NCI-H1930 (cell line): ENCODE data around the gene TDP2.
A peak's percentile ranks its signal among the peaks of the same experiment; 100 is the strongest.
"Not testable (repeated sequence)": the region's sequence is repeated elsewhere in the genome, so short reads cannot be mapped to it uniquely, and the experiment has no call there.

Experiments
- DNase-seq, 2 experiments: peaks; one replicate each; lab custom pipeline; 2025; lab: John Stamatoyannopoulos, UW

The TDP2 gene

DNA sequence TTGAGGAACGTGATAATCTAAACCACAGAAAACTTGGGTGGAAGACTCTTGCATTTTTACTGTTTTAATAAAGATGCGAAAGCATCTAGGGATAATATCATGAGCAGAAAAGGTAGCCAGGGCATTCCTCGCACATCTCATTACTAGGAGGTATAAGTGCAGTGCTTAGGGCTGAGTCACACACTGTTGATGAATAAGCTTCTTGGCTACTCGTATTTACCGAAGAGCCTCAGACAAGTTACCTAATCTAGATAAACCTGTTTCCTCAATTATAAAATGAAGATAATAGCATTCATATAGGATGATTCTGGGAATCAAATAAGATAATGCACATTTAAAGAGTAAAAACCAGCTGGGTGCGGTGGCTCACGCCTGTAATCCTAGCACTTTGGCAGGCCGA, 19.9 kb downstream of the TDP2 start:
- no peak for DNase-seq

GRCh38 chr6:24644377-24644776, 22.3 kb downstream of the TDP2 start:
- DNase-seq = no peak

- no peak for DNase-seq
Observed at GRCh38 chr6:24643920-24644319, 22.8 kb downstream of the TDP2 start.

DNA sequence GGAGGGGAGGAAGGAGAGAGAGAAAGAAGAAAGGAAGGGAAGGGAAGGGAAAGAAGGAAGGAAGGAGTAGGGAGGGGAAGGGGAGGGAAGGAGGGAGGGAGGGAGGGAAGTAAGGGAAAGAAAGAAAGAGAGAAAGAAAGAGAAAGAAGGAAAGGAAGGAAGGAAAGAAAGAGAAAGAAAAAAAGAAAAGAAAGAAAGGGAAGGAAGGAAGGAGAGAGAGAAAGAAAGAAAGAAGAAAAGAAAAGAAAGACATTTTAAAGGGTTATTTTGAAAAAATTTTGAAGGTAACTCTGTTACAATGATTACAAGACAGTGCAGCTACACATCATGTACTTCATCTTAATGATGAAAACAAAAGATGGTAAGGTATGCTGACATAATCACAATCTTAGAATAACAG, 24.6 kb downstream of the TDP2 start:
- no peak for DNase-seq

GRCh38 chr6:24640631-24641030, 26.1 kb downstream of the TDP2 start:
- DNase-seq = not testable (repeated sequence)

- no peak for DNase-seq
Observed at GRCh38 chr6:24640166-24640565, 26.5 kb downstream of the TDP2 start.

GRCh38 chr6:24636681-24637080, 30.0 kb downstream of the TDP2 start:
- DNase-seq = no peak

DNA sequence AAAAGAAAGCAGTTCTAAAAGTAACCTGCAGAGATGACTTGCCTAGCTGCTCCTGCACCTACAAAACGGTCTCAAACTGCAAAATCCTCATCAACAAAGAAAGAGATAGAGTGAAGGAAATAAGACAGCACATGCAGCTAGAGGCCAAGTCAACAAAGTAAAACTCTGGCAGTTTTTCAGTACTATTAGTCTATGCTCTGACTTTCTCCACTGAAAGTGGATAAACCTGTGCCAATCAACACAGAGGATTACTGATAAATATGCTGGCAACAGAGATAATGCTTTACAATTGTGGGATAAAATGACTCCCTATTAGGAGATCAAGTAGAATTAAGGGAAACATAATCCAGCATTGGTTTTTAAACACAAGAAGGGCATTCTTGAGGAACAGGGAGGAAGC, 34.1 kb downstream of the TDP2 start:
- no peak for DNase-seq

DNA sequence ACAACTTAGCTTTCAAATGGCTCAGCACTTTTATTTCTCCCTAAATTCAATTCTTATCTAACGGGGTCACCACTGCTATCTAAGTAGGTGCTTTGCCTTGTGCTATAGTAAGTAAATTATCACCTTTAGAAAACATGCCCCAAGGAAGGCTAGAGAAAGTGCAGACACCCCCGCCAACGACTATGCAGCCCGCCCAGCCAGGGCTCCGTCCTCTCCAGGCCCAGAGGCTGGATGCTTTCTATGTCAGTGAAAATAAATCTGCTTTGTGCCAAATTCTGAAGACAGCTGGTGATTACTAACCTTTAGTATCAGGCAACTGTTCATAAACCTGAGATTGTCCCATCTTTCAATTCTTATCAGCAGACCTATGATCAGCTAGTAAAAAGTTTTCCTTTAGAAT, 35.0 kb downstream of the TDP2 start:
- DNase-seq = no peak

DNA sequence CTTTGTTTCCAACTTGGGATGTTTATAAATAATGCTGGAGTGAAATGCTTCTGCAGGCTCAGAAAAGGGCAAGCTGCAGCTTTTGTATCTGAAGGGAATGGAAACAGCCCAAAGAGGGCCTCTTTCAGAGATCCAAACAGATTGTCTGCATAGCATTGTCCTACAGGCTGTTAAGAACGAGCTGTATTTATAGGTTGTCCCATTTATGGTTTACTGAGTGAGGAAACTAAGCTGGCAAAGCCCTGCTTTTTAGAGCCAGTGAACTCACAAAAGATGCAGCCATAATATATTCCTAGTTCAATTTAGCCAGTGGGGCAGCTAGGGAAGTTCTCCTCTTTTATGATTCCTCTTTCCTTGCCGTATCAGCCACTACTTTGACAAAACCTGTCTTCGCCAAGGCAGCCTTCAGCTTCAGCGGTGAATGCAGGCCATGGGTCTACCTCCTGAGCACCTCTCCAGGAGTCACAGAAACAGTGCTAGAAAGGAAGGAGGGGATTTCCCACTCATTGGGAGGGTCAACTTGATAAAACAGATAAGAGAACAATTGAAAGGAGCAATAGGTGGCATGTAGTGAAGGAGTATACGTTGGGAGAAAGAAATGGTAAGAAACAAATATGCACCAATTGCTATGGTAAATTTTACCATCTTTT, 35.7 kb downstream of the TDP2 start:
- DNase-seq = no peak

- no peak for DNase-seq
Observed at GRCh38 chr6:24621626-24622289, 44.9 kb downstream of the TDP2 start.

DNA sequence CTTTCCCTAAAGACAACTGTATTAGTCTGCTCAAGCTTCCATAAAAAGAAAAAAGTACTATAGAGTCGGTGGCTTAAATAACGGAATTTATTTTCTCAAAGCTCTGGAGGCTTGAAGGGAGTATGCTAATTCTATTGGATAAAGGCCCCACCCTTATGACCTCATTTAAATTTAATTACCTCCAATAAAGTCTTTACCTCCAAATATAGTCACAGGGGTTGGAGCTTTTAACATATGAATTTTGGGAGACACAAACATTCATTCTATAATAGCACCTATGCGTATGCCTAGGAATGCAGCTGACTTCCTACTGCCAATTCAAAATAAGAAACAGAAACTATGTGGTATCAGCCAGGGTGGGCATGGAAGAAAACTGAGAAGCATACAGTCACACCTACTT, 46.1 kb downstream of the TDP2 start:
- DNase-seq = no peak

DNA sequence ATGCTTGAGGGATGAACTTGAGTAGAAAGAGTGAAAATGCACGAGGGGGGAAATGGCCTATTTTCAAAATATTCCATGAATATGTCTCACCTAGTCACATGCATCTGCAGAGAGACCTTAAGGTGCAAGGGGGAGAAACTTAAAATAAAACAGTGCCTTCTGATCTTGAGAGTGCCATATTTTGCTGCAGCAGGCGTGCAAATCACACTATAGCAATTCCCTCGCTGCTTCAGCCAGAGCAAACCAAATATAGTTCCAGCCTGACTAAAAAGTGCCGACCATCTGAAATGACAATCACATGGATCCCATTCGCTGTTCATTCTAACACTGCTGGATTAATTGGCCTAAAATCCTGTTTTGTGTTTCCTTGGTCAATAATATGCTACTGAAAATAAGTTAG, 47.0 kb downstream of the TDP2 start:
- DNase-seq = no peak

DNA sequence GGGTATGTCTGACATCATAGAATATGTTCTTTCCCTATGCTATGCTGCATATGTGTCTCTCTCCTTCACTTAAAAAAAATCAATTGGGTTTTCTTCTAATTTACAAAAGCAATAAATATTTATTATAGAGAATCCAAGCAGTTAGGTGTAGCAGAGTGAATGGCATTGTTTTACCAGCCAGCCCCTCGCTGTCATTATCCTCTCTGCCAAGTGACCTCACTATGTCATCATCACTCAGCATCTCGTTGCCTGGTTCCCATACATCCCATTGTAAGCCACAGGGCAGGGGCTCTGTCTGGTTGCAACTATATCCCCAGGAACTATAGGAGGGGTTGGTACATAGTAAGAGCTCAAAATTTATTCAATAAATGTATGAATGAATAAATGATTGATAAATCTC, 52.1 kb downstream of the TDP2 start:
- DNase-seq = peak in 1 of 2 experiments; percentile 6

GRCh38 chr6:24614043-24614420, 52.7 kb downstream of the TDP2 start:
- no peak for DNase-seq

DNA sequence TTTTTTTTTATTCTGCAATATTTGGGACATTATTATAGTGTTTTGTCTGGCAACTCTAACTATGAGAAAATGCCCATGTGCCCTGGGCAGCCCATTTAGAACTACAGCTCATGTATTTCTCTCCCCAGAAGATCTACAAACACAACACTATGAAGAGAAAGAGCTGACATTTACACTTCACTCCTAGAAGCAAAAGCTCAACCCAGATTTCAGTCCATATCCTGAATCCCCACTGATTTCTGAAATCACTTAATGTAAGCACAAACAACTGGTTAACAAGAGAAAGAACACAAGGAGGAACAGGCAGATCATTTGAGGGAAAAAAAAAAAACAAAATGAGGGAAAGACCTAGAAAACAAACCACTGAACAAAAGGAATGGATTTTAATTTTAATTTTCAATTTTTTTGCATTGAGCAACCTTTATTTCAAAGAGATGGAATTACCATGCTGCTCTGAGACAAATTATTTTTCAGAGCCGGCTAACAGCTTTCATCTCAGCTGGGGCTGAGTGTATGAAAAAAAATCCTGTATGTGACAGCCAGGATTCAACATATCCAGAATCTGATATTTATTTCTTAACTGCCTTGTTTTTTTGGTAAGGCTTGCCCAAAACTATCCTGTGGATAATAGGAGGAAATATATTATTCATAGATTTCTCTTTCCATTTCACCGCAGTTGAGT, 53.2 kb downstream of the TDP2 start:
- no peak for DNase-seq

GRCh38 chr6:24610672-24611071, 56.0 kb downstream of the TDP2 start:
- no peak for DNase-seq

DNA sequence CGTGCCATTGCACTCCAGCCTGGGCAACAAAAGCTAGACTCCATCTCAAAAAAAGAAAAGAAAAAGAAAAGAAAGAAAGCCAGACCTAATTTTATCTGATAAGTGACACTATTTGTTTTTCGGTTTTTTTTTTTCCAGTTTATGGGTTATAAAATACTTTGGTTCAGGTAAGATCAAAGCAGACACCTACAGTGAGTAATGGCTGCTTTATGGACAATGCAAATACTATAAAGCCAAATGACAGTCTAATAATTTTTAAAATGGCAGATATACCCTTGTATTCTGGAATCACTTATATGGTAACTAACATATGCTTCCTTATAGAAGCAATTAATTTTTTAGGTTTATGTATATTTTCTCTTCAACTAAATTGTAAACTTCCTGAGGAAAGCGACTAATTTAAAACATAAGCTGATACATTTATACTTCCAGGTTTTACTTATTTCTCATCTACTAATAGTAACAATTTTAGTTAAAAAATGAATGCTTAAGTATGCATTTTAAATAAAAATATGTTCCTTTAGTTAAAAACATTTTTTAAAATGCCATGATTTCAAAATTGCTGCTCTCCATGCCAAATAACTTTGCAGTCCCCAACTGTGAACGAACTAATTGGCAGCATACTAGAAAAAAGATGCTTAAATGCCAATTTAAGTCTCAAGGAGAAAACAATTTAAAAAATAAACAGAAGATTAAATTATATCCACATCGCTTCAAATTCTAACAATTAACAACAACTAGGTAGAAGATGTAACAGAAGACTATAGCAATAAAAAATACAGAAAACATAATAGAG, 59.2 kb downstream of the TDP2 start:
- no peak for DNase-seq

GRCh38 chr6:24606200-24606930, 60.3 kb downstream of the TDP2 start:
- DNase-seq = no peak

GRCh38 chr6:24603241-24603640, 63.5 kb downstream of the TDP2 start:
- DNase-seq = no peak

DNA sequence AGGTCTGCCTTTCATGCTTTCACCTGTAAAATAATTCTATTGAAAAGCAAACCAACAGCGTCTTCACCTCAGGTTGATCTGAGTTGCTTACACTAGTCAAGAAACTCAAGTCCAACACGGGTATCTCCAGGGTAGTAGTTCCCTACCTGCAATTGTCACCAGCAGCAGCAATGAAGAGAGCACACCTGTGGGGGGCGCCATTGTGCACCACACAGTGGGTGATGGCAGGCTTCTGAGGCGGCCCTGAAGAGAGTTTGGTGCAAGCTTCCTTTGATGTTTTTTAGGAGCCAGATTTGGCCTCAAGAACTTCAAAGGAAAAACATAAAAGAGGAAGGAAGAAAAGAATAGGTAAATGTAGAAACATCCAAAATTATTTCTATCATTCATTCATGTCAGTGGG, 65.8 kb downstream of the TDP2 start:
- DNase-seq = no peak
